ENCODE results near the gene TAPBPL. TPM values are rescaled to one million over a fixed set of nuclear protein-coding genes. Genes with fewer than 3 reads are reported as not detected.
"Not testable (repeated sequence)": the region's sequence is repeated elsewhere in the genome, so short reads cannot be mapped to it uniquely, and the experiment has no call there.

Gene TAPBPL
- total and polyA plus RNA-seq, 2 of the 4 experiments (the other 2 are of a cell fraction), result 3.4 to 12.1 TPM

DNA sequence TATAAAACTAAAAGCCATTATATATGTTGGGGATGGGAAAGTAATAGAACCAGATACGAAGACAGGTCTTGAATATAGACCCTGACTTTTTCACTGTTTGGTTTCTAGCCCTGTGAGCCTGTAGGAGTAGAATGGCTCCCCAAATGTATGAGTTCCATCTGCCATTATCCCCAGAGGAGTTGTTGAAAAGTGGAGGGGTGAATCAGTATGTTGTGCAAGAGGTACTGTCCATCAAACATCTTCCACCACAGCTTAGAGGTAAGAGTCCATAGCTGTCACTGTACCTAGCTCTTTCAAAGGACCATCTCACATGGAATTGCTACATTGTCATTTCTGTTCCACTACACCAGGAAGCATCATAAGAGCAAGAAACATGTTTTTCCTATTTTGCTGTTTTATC is 43.1 kb downstream of the TAPBPL start:
- intact Hi-C loops (cut with micrococcal nuclease), result loop anchor here (2.0 kb wide), 1 partner anchor 38 kb away; no protein-coding TSS in a partner anchor
- Histone ChIP-seq H2BK120ac (ENCODE audit: low read depth, low read length) (no peak overlapping the region), H3K79me1 (ENCODE audit: low read depth in 1 of 2, low read length in 2 of 2) (peaks cover 38 to 58% of the 10 kb centered on the region in 2 experiments), H3K56ac (ENCODE audit: extremely low read depth, insufficient read depth, low read length) (no peak overlapping the region), H3K4me2 (ENCODE audit: low read depth, low read length) (peak overlapping the region; percentile 87; the same call in 1 of the 2 replicates), H2AK9ac (replicated peaks; ENCODE audit: low read depth, low read length, poor library complexity) (no peak overlapping the region), H3K9me1 (ENCODE audit: insufficient read depth, low read length) (peaks cover 8% of the 10 kb centered on the region), H4K8ac (ENCODE audit: low read depth in 2 of 2, low read length in 2 of 2) (no peak overlapping the region), H3K27ac (ENCODE audit: insufficient read depth, low read length) (no peak overlapping the region), H4K20me1 (ENCODE audit: insufficient read depth, low read length) (peaks cover 4% of the 10 kb centered on the region), H3K27me3 (ENCODE audit: control insufficient read depth, insufficient read depth, low read length) (no peaks in the 10 kb centered on the region), H3K4me1 (ENCODE audit: control insufficient read depth, insufficient read depth, low read length) (no peaks in the 10 kb centered on the region; the same call in 1 of the 2 replicates), H3K9ac (ENCODE audit: low read depth, low read length) (peak overlapping the region; percentile 38; the same call in 1 of the 2 replicates), H2BK15ac (ENCODE audit: low read depth, low read length) (no peak overlapping the region), H2BK5ac (ENCODE audit: low read depth, low read length, poor library complexity, severe bottlenecking) (no peak overlapping the region), H4K91ac (ENCODE audit: insufficient read depth, low read depth, low read length) (no peak overlapping the region), H2BK20ac (ENCODE audit: low read depth, low read length) (no peak overlapping the region), H3K18ac (ENCODE audit: low read depth, low read length) (no peak overlapping the region), H3K23ac (ENCODE audit: low read depth, low read length) (0 out of 2 replicates have a peak overlapping the region, but pooled peaks have one; percentile 62), H3K9me3 (ENCODE audit: control insufficient read depth, insufficient read depth, low read length) (no peaks in the 10 kb centered on the region), H4K5ac (ENCODE audit: low read depth, low read length) (no peak overlapping the region), H3K4ac (ENCODE audit: low read depth, low read length) (no peak overlapping the region), H3K14ac (replicated peaks; ENCODE audit: low read depth, low read length) (no peak overlapping the region), H3K4me3 (ENCODE audit: insufficient read depth, low read depth, low read length) (no peak overlapping the region), H3K36me3 (ENCODE audit: control insufficient read depth, insufficient read depth, low read length) (peaks cover 5% of the 10 kb centered on the region), H2AFZ (replicated peaks; ENCODE audit: low read length, poor library complexity) (no peak overlapping the region), H2AK5ac (ENCODE audit: low read depth, low read length) (no peak overlapping the region)
- DNase-seq (no peak), ATAC-seq (ENCODE audit: low read depth) (no peak)
- in situ Hi-C loops (cut with MboI; ENCODE audit: low sequenced_read_pairs), result no loop called here
- BruUV-seq (replicated peaks), result no TSS peak
- TF ChIP-seq MXI1 (IDR thresholded peaks at IDR 0.05; ENCODE audit: borderline replicate concordance, low read depth, low read length) (no peak), CEBPB (IDR thresholded peaks at IDR 0.05; ENCODE audit: low read depth, low read length) (peak; percentile 85), SMC3 (IDR thresholded peaks at IDR 0.05; ENCODE audit: low read depth, low read length) (no peak)
- ChIA-PET CTCF (interaction anchor here (0.6 kb wide), 1 partner anchor 63 kb away, joined by 3 read pairs; no protein-coding TSS in a partner anchor), POLR2A (ENCODE audit: unreplicated experiment) (interaction anchor here (1.2 kb wide), 1 partner anchor 39 kb away, joined by 37 read pairs; the partner anchor contains the start of gene GAPDH)
- dilution Hi-C loops (cut with HindIII; ENCODE audit: low sequenced_read_pairs, unreplicated experiment), result no loop called here
- WGBS, 2 experiments (ENCODE audit: extremely low coverage in 2 of 2, insufficient read length in 1 of 2), result no CpG with 5 or more reads among the region's 1 CpG

DNA sequence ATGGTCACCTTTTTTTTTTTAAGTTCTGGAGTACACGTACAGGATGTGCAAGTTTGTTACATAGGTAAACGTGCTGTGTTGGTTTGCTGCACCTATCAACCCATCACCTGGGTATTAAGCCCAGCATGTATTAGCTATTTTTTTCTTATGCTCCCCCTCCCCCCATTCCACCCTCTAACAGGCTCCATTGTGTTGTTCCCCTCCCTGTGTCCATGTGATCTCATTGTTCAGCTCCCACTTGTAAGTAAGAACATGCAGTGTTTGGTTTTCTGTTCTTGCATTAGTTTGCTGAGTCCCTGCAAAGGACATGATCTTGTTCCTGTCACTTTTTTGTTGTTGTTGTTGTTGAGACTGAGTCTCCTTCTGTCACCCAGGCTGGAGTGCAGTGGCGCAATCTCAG is 45.4 kb downstream of the TAPBPL start:
- H2BK120ac ChIP-seq (ENCODE audit: low read depth, low read length); dilution Hi-C loops (cut with HindIII; ENCODE audit: low sequenced_read_pairs, unreplicated experiment); H4K20me1 ChIP-seq (ENCODE audit: insufficient read depth, low read length); H2BK5ac ChIP-seq (ENCODE audit: low read depth, low read length, poor library complexity, severe bottlenecking); H4K8ac ChIP-seq (ENCODE audit: low read depth in 2 of 2, low read length in 2 of 2); H4K5ac ChIP-seq (ENCODE audit: low read depth, low read length); H2AK5ac ChIP-seq (ENCODE audit: low read depth, low read length); H3K9me1 ChIP-seq (ENCODE audit: insufficient read depth, low read length); H3K14ac ChIP-seq (replicated peaks; ENCODE audit: low read depth, low read length); H3K23ac ChIP-seq (ENCODE audit: low read depth, low read length); H3K4me1 ChIP-seq (ENCODE audit: control insufficient read depth, insufficient read depth, low read length); DNase-seq; H2BK20ac ChIP-seq (ENCODE audit: low read depth, low read length); H3K9me3 ChIP-seq (ENCODE audit: control insufficient read depth, insufficient read depth, low read length); H3K4me2 ChIP-seq (ENCODE audit: low read depth, low read length); intact Hi-C loops (cut with micrococcal nuclease); H3K4me3 ChIP-seq (ENCODE audit: insufficient read depth, low read depth, low read length); H3K4ac ChIP-seq (ENCODE audit: low read depth, low read length); H2BK15ac ChIP-seq (ENCODE audit: low read depth, low read length); H3K27ac ChIP-seq (ENCODE audit: insufficient read depth, low read length); CTCF ChIA-PET; H3K56ac ChIP-seq (ENCODE audit: extremely low read depth, insufficient read depth, low read length); ATAC-seq (ENCODE audit: low read depth); H4K91ac ChIP-seq (ENCODE audit: insufficient read depth, low read depth, low read length); H3K9ac ChIP-seq (ENCODE audit: low read depth, low read length); H2AK9ac ChIP-seq (replicated peaks; ENCODE audit: low read depth, low read length, poor library complexity); H3K27me3 ChIP-seq (ENCODE audit: control insufficient read depth, insufficient read depth, low read length); H2AFZ ChIP-seq (replicated peaks; ENCODE audit: low read length, poor library complexity); H3K18ac ChIP-seq (ENCODE audit: low read depth, low read length); in situ Hi-C loops (cut with MboI; ENCODE audit: low sequenced_read_pairs); BruUV-seq (replicated peaks); H3K36me3 ChIP-seq (ENCODE audit: control insufficient read depth, insufficient read depth, low read length): not testable (repeated sequence)
- POLR2A ChIA-PET (ENCODE audit: unreplicated experiment), result interaction anchor here (0.6 kb wide), 1 partner anchor 37 kb away, joined by 7 read pairs; no protein-coding TSS in a partner anchor
- no CpG with 5 or more reads among the region's 3 CpGs for WGBS, 2 experiments (ENCODE audit: extremely low coverage in 2 of 2, insufficient read length in 1 of 2)
- H3K79me1 ChIP-seq (ENCODE audit: low read depth in 1 of 2, low read length in 2 of 2), result peaks cover 50 to 71% of the 10 kb centered on the region in 2 experiments
